HepG2 (cell line): ENCODE measurements around the gene EZH2. TPM values are rescaled to one million over a fixed set of nuclear protein-coding genes. Genes with fewer than 3 reads are reported as not detected.

Experiments used
- ATAC-seq: fragments of 200-7000 bp; cut with Tn5 transposase; 3 replicates; pipeline ENCODE4 v1.9.1; 2020; ENCODE audit warnings: mild to moderate bottlenecking, moderate library complexity
- BruUV-seq: library from RNA; stranded (reverse); fragments of 400-500 nt; replicated peaks from 2 replicates; lab custom pipeline; 2021; lab: Mats Ljungman, UMichigan
- CTCF ChIA-PET: fragments of 300-600 bp; formaldehyde crosslinking; extraction: SDS; loops from one replicate; lab custom pipeline; 2021; ENCODE audit warnings: low total read pairs, inconsistent platforms, low intra/inter-chr PET ratio; lab: Yijun Ruan, JAX
- POLR2A ChIA-PET: fragments of 350-600 bp; sonication (Branson Sonifier 250); formaldehyde crosslinking; loops from one replicate; lab custom pipeline; 2020; ENCODE audit warnings: antibody characterized with exemption, inconsistent platforms; lab: Yijun Ruan, JAX
- DNase-seq: peaks from one replicate; pipeline ENCODE4 v3.0.0-alpha.2; 2015; ENCODE audit warnings: low spot score
- FAIRE-seq: peaks from 3 replicates; lab custom pipeline; 2011; peaks lifted over from hg19 to GRCh38; lab: Jason Lieb, UNC
- H2AFZ ChIP-seq: one replicate; pipeline ENCODE4 v1.6.1; 2011; ENCODE audit warnings: low read length, inconsistent platforms
- H3K27ac ChIP-seq: fragments of 300-600 bp; 3 replicates; pipeline ENCODE4 v1.8.0; 2011; ENCODE audit warnings: mixed run types, mild to moderate bottlenecking, mixed read lengths, low read length, inconsistent platforms; ENCODE audit not compliant: insufficient read depth; ENCODE audit errors: extremely low read length
- H3K27me3 ChIP-seq, 2 experiments: fragments of 200-600 bp in 1 of 2; 2 replicates in 1 of 2; 3 replicates in 1 of 2; pipeline versions ENCODE4 v1.6.0 to v1.8.0; 2011; ENCODE audit warnings: low read length in 2 of 2, mild to moderate bottlenecking in 2 of 2, moderate library complexity in 2 of 2, inconsistent platforms in 1 of 2; ENCODE audit not compliant: insufficient read depth in 2 of 2, control insufficient read depth in 1 of 2
- H3K36me3 ChIP-seq, 2 experiments: fragments of 200-600 bp in 1 of 2; replicated peaks in 1 of 2; 2 replicates in 1 of 2; 3 replicates in 1 of 2; pipeline versions ENCODE4 v1.5.1 to v1.8.0; 2011; ENCODE audit warnings: low read length in 2 of 2, inconsistent platforms in 1 of 2; ENCODE audit not compliant: insufficient read depth in 2 of 2, control insufficient read depth in 1 of 2
- H3K4me1 ChIP-seq: 2 replicates; pipeline ENCODE4 v1.5.1; 2012; ENCODE audit warnings: low read length, inconsistent platforms; ENCODE audit not compliant: insufficient read depth
- H3K4me2 ChIP-seq: 2 replicates; pipeline ENCODE4 v1.6.0; 2011; ENCODE audit warnings: low read depth, low read length, inconsistent platforms
- H3K4me3 ChIP-seq, 3 experiments: fragments of 200-600 bp in 1 of 3; sonication (generic), shearing (Covaris generic) in 1 of 3; replicated peaks in 1 of 3; 2 replicates each; pipeline ENCODE4 v1.5.1; 2011 to 2016; ENCODE audit warnings: low read length in 3 of 3, inconsistent platforms in 2 of 3, low read depth in 2 of 3, mild to moderate bottlenecking in 2 of 3, control low read depth in 1 of 3, mixed read lengths in 1 of 3; ENCODE audit not compliant: insufficient read depth in 1 of 3
- H3K79me2 ChIP-seq: one replicate; pipeline ENCODE4 v1.6.1; 2011; ENCODE audit warnings: low read length, inconsistent platforms; ENCODE audit not compliant: insufficient read depth
- H3K9ac ChIP-seq: 2 replicates; pipeline ENCODE4 v1.6.0; 2011; ENCODE audit warnings: mild to moderate bottlenecking, low read depth, low read length, inconsistent platforms; ENCODE audit not compliant: insufficient read depth
- H3K9me3 ChIP-seq: 2 replicates; pipeline ENCODE4 v1.5.1; 2012; ENCODE audit warnings: mild to moderate bottlenecking, low read length
- H4K20me1 ChIP-seq: 2 replicates; pipeline ENCODE4 v1.6.0; 2011; ENCODE audit warnings: inconsistent platforms, mild to moderate bottlenecking, low read length, moderate library complexity; ENCODE audit not compliant: insufficient read depth
- CEBPG ChIP-seq: IDR thresholded peaks from 2 replicates; pipeline ENCODE4 v1.6.1; 2016
- GTF2F1 ChIP-seq: fragments of 150-350 bp; IDR thresholded peaks from 2 replicates; pipeline ENCODE4 v1.6.1; 2014; ENCODE audit warnings: low read length
- HOXD1 ChIP-seq: sonication (generic); formaldehyde crosslinking; IDR thresholded peaks from 2 replicates; pipeline ENCODE4 v1.5.0; 2020; ENCODE audit warnings: missing genetic modification reagents
- NFKB2 ChIP-seq: sonication (generic); formaldehyde crosslinking; IDR thresholded peaks from 2 replicates; pipeline ENCODE4 v1.4.0; 2020; ENCODE audit warnings: missing genetic modification reagents, borderline replicate concordance
- SMYD3 ChIP-seq: sonication (generic); formaldehyde crosslinking; IDR thresholded peaks from 2 replicates; pipeline ENCODE4 v1.8.1; 2023; ENCODE audit warnings: mild to moderate bottlenecking, missing genetic modification reagents
- ZFP36L2 ChIP-seq: sonication (generic); formaldehyde crosslinking; IDR thresholded peaks from 2 replicates; pipeline ENCODE4 v1.4.0; 2020; ENCODE audit warnings: missing genetic modification reagents
- ZHX1 ChIP-seq: sonication (generic); formaldehyde crosslinking; IDR thresholded peaks from 2 replicates; pipeline ENCODE4 v1.8.1; 2022; ENCODE audit warnings: low read depth, mild to moderate bottlenecking, missing genetic modification reagents
- ZNF180 ChIP-seq: sonication (generic); formaldehyde crosslinking; IDR thresholded peaks from 2 replicates; pipeline ENCODE4 v1.4.0; 2020; ENCODE audit warnings: low read depth, missing genetic modification reagents, borderline replicate concordance
- ZNF24 ChIP-seq: fragments of 450-650 bp; IDR thresholded peaks from 2 replicates; pipeline ENCODE4 v1.6.1; 2017; ENCODE audit warnings: antibody characterized with exemption, mild to moderate bottlenecking
- ZNF768 ChIP-seq: sonication (generic); formaldehyde crosslinking; IDR thresholded peaks from 2 replicates; pipeline ENCODE4 v1.4.0; 2020; ENCODE audit warnings: missing genetic modification reagents
- ZNF776 ChIP-seq: sonication (generic); formaldehyde crosslinking; IDR thresholded peaks from 2 replicates; pipeline ENCODE4 v1.4.0; 2020; ENCODE audit warnings: mild to moderate bottlenecking, missing genetic modification reagents
- WGBS: methylation state at CpG from one replicate; pipeline ENCODE4 v1.1.6; 2017; ENCODE audit warnings: low lambda C conversion rate; 5-methylcytosine and 5-hydroxymethylcytosine counted together
- in situ Hi-C: cut with HindIII; loops from 2 replicates; pipeline ENCODE4 v1.10.0; 2017; ENCODE audit warnings: low pct_unique_long_range_greater_than_20kb; ENCODE audit not compliant: extremely low pct_ligation_motif_present
- intact Hi-C: fragments of 100-400 bp; cut with micrococcal nuclease; formaldehyde crosslinking; loops from one replicate; pipeline ENCODE4 v1.10.0; 2022; ENCODE audit not compliant: unreplicated experiment
- polyA plus RNA-seq, 8 experiments: library from polyadenylated mRNA; depleted of rRNA in 3 of 8; stranded (reverse) in 7 of 8; unstranded in 1 of 8; fragments of >200 nt; fragmentation: Illumina TruSeq in 4 of 8; extraction: Trizol in 4 of 8; gene quantifications; 2 replicates each; pipeline versions ENCODE4 v1.2.1 to v1.2.3, GENCODE V29; 2011 to 2016; ENCODE audit warnings: low read depth in 4 of 8, missing spikeins in 1 of 8, mixed read lengths in 1 of 8; ENCODE audit not compliant: insufficient read depth in 1 of 8
- total RNA-seq, 5 experiments: library from RNA; depleted of rRNA; stranded (reverse); fragments of >200 nt; fragmentation: Illumina TruSeq; extraction: Trizol; gene quantifications; 2 replicates each; pipeline ENCODE4 v1.2.3, GENCODE V29; 2016; ENCODE audit warnings: low read depth in 1 of 5
- TF ChIP-seq, protein P1 (sequence below): sonication (generic); formaldehyde crosslinking; IDR thresholded peaks from 2 replicates; pipeline ENCODE4 v1.5.0; 2020; ENCODE audit warnings: mild to moderate bottlenecking, missing genetic modification reagents, borderline replicate concordance
- TF ChIP-seq, protein P2 (sequence below): sonication (generic); formaldehyde crosslinking; IDR thresholded peaks from 2 replicates; pipeline ENCODE4 v1.8.0; 2022; ENCODE audit warnings: low read depth, missing genetic modification reagents

The EZH2 gene
- total and polyA plus RNA-seq, 2 of the 13 experiments (the other 11 are each of a cell fraction or from before 2014, with no cell fraction given), result 26.0 to 34.3 TPM

DNA sequence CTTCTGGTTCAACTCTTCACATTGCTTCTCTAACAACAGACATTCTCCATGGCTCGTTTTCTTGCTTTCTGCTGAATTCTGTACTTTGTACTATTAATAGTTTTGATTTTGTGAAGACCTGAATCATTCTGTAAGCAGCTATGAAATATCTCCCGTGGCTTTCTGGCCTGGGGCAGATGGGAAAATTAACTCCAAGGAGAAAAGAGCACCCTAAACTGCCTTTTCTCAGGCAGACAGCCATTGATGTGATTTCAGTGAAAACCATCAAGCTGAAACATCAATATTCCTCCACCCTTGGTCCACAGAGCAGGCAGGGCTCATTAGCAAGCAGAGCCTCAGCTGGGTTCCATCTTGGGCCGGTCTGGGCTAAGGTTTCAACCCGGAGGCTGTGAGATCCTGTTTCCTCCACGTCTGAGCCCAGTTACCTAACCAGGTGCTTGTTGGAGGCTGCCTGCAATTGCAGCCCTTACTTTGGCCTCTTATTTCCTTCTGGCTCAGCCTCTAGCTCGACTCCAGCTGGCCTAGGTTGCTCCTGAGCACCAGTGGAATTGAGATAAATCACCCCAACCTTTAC, 21.1 kb upstream of the EZH2 start:
- FAIRE-seq (no peak), DNase-seq (no peak), ATAC-seq (no peak)
- Histone ChIP-seq H3K4me3 (no peak overlapping the region), H2AFZ (no peak overlapping the region), H3K9ac (no peak overlapping the region), H3K9me3 (no peaks in the 10 kb centered on the region), H3K27ac (no peak overlapping the region), H3K27me3 (peaks cover 0 to 34% of the 10 kb centered on the region in 2 experiments; a peak in 3 of 5 replicates), H3K4me1 (peaks cover 5% of the 10 kb centered on the region; the same call in 1 of the 2 replicates), H3K79me2 (no peaks in the 10 kb centered on the region), H4K20me1 (no peaks in the 10 kb centered on the region), H3K4me2 (no peak overlapping the region), H3K36me3 (no peaks in the 10 kb centered on the region)
- no TSS peak for BruUV-seq
- in situ Hi-C loops (no loop called here), intact Hi-C loops (no loop called here)
- POLR2A ChIA-PET, result no interaction called here
- WGBS, result 2% methylated on average over 6 of the region's 6 CpGs
- CTCF ChIA-PET, result no interaction called here
- TF ChIP-seq, protein P1, sequence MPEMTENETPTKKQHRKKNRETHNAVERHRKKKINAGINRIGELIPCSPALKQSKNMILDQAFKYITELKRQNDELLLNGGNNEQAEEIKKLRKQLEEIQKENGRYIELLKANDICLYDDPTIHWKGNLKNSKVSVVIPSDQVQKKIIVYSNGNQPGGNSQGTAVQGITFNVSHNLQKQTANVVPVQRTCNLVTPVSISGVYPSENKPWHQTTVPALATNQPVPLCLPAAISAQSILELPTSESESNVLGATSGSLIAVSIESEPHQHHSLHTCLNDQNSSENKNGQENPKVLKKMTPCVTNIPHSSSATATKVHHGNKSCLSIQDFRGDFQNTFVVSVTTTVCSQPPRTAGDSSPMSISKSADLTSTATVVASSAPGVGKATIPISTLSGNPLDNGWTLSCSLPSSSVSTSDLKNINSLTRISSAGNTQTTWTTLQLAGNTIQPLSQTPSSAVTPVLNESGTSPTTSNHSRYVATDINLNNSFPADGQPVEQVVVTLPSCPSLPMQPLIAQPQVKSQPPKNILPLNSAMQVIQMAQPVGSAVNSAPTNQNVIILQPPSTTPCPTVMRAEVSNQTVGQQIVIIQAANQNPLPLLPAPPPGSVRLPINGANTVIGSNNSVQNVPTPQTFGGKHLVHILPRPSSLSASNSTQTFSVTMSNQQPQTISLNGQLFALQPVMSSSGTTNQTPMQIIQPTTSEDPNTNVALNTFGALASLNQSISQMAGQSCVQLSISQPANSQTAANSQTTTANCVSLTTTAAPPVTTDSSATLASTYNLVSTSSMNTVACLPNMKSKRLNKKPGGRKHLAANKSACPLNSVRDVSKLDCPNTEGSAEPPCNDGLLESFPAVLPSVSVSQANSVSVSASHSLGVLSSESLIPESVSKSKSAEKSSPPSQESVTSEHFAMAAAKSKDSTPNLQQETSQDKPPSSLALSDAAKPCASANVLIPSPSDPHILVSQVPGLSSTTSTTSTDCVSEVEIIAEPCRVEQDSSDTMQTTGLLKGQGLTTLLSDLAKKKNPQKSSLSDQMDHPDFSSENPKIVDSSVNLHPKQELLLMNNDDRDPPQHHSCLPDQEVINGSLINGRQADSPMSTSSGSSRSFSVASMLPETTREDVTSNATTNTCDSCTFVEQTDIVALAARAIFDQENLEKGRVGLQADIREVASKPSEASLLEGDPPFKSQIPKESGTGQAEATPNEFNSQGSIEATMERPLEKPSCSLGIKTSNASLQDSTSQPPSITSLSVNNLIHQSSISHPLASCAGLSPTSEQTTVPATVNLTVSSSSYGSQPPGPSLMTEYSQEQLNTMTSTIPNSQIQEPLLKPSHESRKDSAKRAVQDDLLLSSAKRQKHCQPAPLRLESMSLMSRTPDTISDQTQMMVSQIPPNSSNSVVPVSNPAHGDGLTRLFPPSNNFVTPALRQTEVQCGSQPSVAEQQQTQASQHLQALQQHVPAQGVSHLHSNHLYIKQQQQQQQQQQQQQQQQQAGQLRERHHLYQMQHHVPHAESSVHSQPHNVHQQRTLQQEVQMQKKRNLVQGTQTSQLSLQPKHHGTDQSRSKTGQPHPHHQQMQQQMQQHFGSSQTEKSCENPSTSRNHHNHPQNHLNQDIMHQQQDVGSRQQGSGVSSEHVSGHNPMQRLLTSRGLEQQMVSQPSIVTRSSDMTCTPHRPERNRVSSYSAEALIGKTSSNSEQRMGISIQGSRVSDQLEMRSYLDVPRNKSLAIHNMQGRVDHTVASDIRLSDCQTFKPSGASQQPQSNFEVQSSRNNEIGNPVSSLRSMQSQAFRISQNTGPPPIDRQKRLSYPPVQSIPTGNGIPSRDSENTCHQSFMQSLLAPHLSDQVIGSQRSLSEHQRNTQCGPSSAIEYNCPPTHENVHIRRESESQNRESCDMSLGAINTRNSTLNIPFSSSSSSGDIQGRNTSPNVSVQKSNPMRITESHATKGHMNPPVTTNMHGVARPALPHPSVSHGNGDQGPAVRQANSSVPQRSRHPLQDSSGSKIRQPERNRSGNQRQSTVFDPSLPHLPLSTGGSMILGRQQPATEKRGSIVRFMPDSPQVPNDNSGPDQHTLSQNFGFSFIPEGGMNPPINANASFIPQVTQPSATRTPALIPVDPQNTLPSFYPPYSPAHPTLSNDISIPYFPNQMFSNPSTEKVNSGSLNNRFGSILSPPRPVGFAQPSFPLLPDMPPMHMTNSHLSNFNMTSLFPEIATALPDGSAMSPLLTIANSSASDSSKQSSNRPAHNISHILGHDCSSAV, result no peak
- TF ChIP-seq SMYD3 (CRISPR knock-in tag) (no peak), NFKB2 (CRISPR knock-in tag) (no peak), ZNF180 (CRISPR knock-in tag) (no peak), CEBPG (CRISPR knock-in tag) (no peak), ZNF768 (CRISPR knock-in tag) (no peak), HOXD1 (no peak), ZNF24 (no peak), GTF2F1 (no peak), ZHX1 (CRISPR knock-in tag) (no peak), ZFP36L2 (CRISPR knock-in tag) (no peak), ZNF776 (CRISPR knock-in tag) (no peak)
- TF ChIP-seq, protein P2, sequence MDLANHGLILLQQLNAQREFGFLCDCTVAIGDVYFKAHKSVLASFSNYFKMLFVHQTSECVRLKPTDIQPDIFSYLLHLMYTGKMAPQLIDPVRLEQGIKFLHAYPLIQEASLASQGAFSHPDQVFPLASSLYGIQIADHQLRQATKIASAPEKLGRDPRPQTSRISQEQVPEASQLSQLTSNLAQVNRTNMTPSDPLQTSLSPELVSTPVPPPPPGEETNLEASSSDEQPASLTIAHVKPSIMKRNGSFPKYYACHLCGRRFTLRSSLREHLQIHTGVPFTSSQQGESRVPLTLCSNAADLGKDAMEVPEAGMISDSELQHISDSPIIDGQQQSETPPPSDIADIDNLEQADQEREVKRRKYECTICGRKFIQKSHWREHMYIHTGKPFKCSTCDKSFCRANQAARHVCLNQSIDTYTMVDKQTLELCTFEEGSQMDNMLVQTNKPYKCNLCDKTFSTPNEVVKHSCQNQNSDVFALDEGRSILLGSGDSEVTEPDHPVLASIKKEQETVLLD, result no peak
